HepG2 (cell line): ENCODE results near the gene ZNF425. TPM values are rescaled to one million over a fixed set of nuclear protein-coding genes. Genes with fewer than 3 reads are reported as not detected.

ENCODE experiments used
- ATM ChIP-seq: fragments of 450-650 bp; IDR thresholded peaks from 2 replicates; pipeline ENCODE4 v1.7.1; 2017; ENCODE audit warnings: mild to moderate bottlenecking, borderline replicate concordance
- CCAR2 ChIP-seq: fragments of 200-400 bp; formaldehyde crosslinking; optimal IDR thresholded peaks from 2 replicates; pipeline ENCODE3; 2018; ENCODE audit warnings: low read depth, mild to moderate bottlenecking, low read length, moderate library complexity
- CREB3 ChIP-seq: sonication (generic); formaldehyde crosslinking; IDR thresholded peaks from 2 replicates; pipeline ENCODE4 v1.5.0; 2020; ENCODE audit warnings: missing genetic modification reagents
- ELF1 ChIP-seq: sonication (generic); formaldehyde crosslinking; IDR thresholded peaks from 2 replicates; pipeline ENCODE4 v1.4.0; 2020; ENCODE audit warnings: missing genetic modification reagents
- FOXC1 ChIP-seq: sonication (generic); formaldehyde crosslinking; IDR thresholded peaks from 2 replicates; pipeline ENCODE4 v1.8.0; 2022; ENCODE audit warnings: mild to moderate bottlenecking, missing genetic modification reagents, borderline replicate concordance
- GATAD2A ChIP-seq: IDR thresholded peaks from 2 replicates; pipeline ENCODE4 v1.6.1; 2016
- MED8 ChIP-seq: sonication (generic); formaldehyde crosslinking; IDR thresholded peaks from 2 replicates; pipeline ENCODE4 v1.8.1; 2023; ENCODE audit warnings: mild to moderate bottlenecking, missing genetic modification reagents; ENCODE audit not compliant: insufficient replicate concordance
- MNT ChIP-seq: fragments of 450-650 bp; IDR thresholded peaks from 2 replicates; pipeline ENCODE4 v1.6.1; 2016
- MZF1 ChIP-seq: sonication (generic); formaldehyde crosslinking; IDR thresholded peaks from 2 replicates; pipeline ENCODE4 v1.8.1; 2023; ENCODE audit warnings: mild to moderate bottlenecking, missing genetic modification reagents, borderline replicate concordance
- NFIB ChIP-seq: sonication (generic); formaldehyde crosslinking; IDR thresholded peaks from 2 replicates; pipeline ENCODE4 v1.9.0; 2021; ENCODE audit warnings: missing genetic modification reagents, mild to moderate bottlenecking, borderline replicate concordance
- NR2F1 ChIP-seq, 2 experiments: fragments of 450-650 bp in 1 of 2; formaldehyde crosslinking in 1 of 2; IDR thresholded peaks; 2 replicates each; pipeline versions ENCODE4 v1.5.0 to v1.6.1; 2016 to 2020; ENCODE audit warnings: mild to moderate bottlenecking in 1 of 2, missing compliant biosample characterization in 1 of 2, missing genetic modification reagents in 1 of 2, moderate library complexity in 1 of 2
- PHB2 ChIP-seq: fragments of 450-650 bp; IDR thresholded peaks from 2 replicates; pipeline ENCODE4 v1.6.1; 2018; ENCODE audit not compliant: partially characterized antibody
- POLR2AphosphoS5 ChIP-seq: IDR thresholded peaks from 2 replicates; pipeline ENCODE4 v1.6.1; 2012; ENCODE audit warnings: low read depth, low read length
- RBM39 ChIP-seq: fragments of 200-400 bp; formaldehyde crosslinking; IDR thresholded peaks from one replicate; pipeline ENCODE4 v1.6.1; 2018; ENCODE audit warnings: antibody characterized with exemption, mild to moderate bottlenecking, low read depth, low read length; ENCODE audit not compliant: poor library complexity, severe bottlenecking
- RXRB ChIP-seq: IDR thresholded peaks from 2 replicates; pipeline ENCODE4 v1.6.1; 2016; ENCODE audit warnings: borderline replicate concordance, missing genetic modification reagents, missing compliant biosample characterization
- SCMH1 ChIP-seq: sonication (generic); formaldehyde crosslinking; IDR thresholded peaks from 2 replicates; pipeline ENCODE4 v1.9.0; 2021; ENCODE audit warnings: missing genetic modification reagents, mild to moderate bottlenecking, borderline replicate concordance
- ZBTB38 ChIP-seq: sonication (generic); formaldehyde crosslinking; IDR thresholded peaks from 2 replicates; pipeline ENCODE4 v1.5.1; 2020; ENCODE audit warnings: mild to moderate bottlenecking, missing genetic modification reagents
- ZBTB49 ChIP-seq: sonication (generic); formaldehyde crosslinking; IDR thresholded peaks from 2 replicates; pipeline ENCODE4 v1.4.0; 2020; ENCODE audit warnings: missing genetic modification reagents, borderline replicate concordance
- ZNF253 ChIP-seq: sonication (generic); formaldehyde crosslinking; IDR thresholded peaks from 2 replicates; pipeline ENCODE4 v1.8.0; 2022; ENCODE audit warnings: mild to moderate bottlenecking, missing genetic modification reagents, borderline replicate concordance
- ZNF441 ChIP-seq: sonication (generic); formaldehyde crosslinking; IDR thresholded peaks from 2 replicates; pipeline ENCODE4 v1.7.0; 2021; ENCODE audit warnings: missing genetic modification reagents, borderline replicate concordance
- ZNF772 ChIP-seq: sonication (generic); formaldehyde crosslinking; IDR thresholded peaks from 2 replicates; pipeline ENCODE4 v1.5.0; 2020; ENCODE audit warnings: mild to moderate bottlenecking, missing genetic modification reagents
- ZNF879 ChIP-seq: sonication (generic); formaldehyde crosslinking; IDR thresholded peaks from 2 replicates; pipeline ENCODE4 v1.8.1; 2023; ENCODE audit warnings: missing genetic modification reagents
- ZSCAN5A ChIP-seq: sonication (generic); formaldehyde crosslinking; IDR thresholded peaks from 2 replicates; pipeline ENCODE4 v1.8.0; 2022; ENCODE audit warnings: mild to moderate bottlenecking, missing genetic modification reagents, borderline replicate concordance
- polyA plus RNA-seq, 8 experiments: library from polyadenylated mRNA; depleted of rRNA in 3 of 8; stranded (reverse) in 7 of 8; unstranded in 1 of 8; fragments of >200 nt; fragmentation: Illumina TruSeq in 4 of 8; extraction: Trizol in 4 of 8; gene quantifications; 2 replicates each; pipeline versions ENCODE4 v1.2.1 to v1.2.3, GENCODE V29; 2011 to 2016; ENCODE audit warnings: low read depth in 4 of 8, missing spikeins in 1 of 8, mixed read lengths in 1 of 8; ENCODE audit not compliant: insufficient read depth in 1 of 8
- total RNA-seq, 5 experiments: library from RNA; depleted of rRNA; stranded (reverse); fragments of >200 nt; fragmentation: Illumina TruSeq; extraction: Trizol; gene quantifications; 2 replicates each; pipeline ENCODE4 v1.2.3, GENCODE V29; 2016; ENCODE audit warnings: low read depth in 1 of 5

ZNF425 gene
- total and polyA plus RNA-seq, 2 of the 13 experiments (the other 11 are each of a cell fraction or from before 2014, with no cell fraction given): 0.51 to 1.1 TPM

- no peak for TF ChIP-seq ATM
- TF ChIP-seq ELF1 (CRISPR knock-in tag): peak; percentile 11; the same call in 1 of the 2 replicates
- no peak for TF ChIP-seq NFIB (CRISPR knock-in tag)
- TF ChIP-seq ZNF253: no peak
- TF ChIP-seq ZBTB49: no peak
- peak; percentile 85 for TF ChIP-seq FOXC1
- peak; percentile 75 for TF ChIP-seq CCAR2
- peak; percentile 96 for TF ChIP-seq ZNF879 (CRISPR knock-in tag)
- no peak for TF ChIP-seq RXRB (CRISPR knock-in tag)
- TF ChIP-seq GATAD2A: 0 out of 2 replicates have a peak, but pooled peaks have one; percentile 12
- no peak for TF ChIP-seq NR2F1 (CRISPR knock-in tag; IDR thresholded peaks at IDR 0.05)
- TF ChIP-seq ZNF441: peak; percentile 93
- TF ChIP-seq SCMH1: no peak
- no peak for TF ChIP-seq MNT
- TF ChIP-seq MZF1 (CRISPR knock-in tag): no peak
- TF ChIP-seq PHB2: no peak
- TF ChIP-seq ZBTB38 (CRISPR knock-in tag): peak; percentile 86; the same call in 1 of the 2 replicates
- peak; percentile 86 for TF ChIP-seq POLR2AphosphoS5
- TF ChIP-seq RBM39: peak; percentile 66
- no peak for TF ChIP-seq ZSCAN5A
- peak; percentile 53 for TF ChIP-seq MED8
- TF ChIP-seq ZNF772 (CRISPR knock-in tag): peak; percentile 92
- no peak for TF ChIP-seq CREB3 (CRISPR knock-in tag)
Observed at GRCh38 chr7:149090397-149091195, 35.5 kb downstream of the ZNF425 start, which contains the start of gene ZNF786 (continued).
